Measurements from ENCODE around the gene CPTP.

- TF ChIP-seq TAF1 (IDR thresholded peaks at IDR 0.05; ENCODE audit: low read depth) (no peak), REST (IDR thresholded peaks at IDR 0.05; ENCODE audit: low read depth) (no peak)
Observed at GRCh38 chr1:1321477-1321876, 3.1 kb upstream of the CPTP start.

Data from Ishikawa (cell line).